Esophagus muscularis mucosa (tissue), 3 donors: ENCODE measurements around the gene AFF3.

Experiments
- POLR2AphosphoS5 ChIP-seq, 2 donors: sonication (generic); formaldehyde crosslinking; IDR thresholded peaks; one replicate each; pipeline ENCODE4 v1.6.1; 2017; ENCODE audit warnings: antibody characterized with exemption in 2 of 2
- TF ChIP-seq, protein P1 (sequence below), 3 experiments: fragments of 200-600 bp in 2 of 3; fragments of 450-650 bp in 1 of 3; sonication (generic) in 2 of 3; IDR thresholded peaks; one replicate each; pipeline ENCODE4 v1.5.1; 2017 to 2019; ENCODE audit warnings: antibody characterized with exemption in 3 of 3, mild to moderate bottlenecking in 2 of 3, moderate library complexity in 1 of 3

DNA sequence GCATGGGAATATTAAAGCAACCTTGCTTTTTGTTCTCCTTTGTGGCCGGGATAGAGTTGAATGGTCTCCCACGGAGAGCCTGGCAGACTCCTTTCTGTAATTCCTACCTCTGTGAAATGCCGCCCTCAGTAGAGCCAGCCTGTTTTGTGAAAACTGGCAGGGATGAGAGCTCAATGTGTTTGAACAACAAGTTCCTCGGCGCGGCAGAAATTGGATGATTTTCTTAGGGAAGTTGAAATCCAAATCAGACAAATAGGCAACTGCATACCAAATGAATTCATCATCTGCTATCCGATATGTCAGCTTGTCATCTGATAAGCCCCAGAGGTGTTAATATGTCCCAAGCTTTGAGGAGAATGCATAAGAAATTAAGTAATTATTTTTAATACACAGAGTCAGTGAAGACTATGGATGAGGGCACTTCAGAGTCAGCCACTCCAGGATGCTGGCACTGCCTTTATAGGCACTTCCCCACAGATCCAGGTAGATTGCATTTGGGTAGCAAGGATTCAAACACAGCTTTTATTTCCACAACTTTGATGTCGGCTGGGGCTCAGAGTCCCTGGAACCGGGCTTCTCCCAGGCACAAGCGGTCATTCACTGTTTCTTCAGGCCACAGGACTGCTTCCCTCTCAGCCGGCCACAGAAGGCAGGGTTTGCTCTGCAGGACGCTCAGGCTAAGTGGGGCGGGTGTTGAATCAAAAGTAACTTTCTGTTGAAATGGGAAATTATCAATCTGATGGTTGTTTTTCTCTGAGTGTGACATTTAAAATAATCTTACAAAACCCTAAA is 569.8 kb downstream of the AFF3 start:
- TF ChIP-seq, protein P1, sequence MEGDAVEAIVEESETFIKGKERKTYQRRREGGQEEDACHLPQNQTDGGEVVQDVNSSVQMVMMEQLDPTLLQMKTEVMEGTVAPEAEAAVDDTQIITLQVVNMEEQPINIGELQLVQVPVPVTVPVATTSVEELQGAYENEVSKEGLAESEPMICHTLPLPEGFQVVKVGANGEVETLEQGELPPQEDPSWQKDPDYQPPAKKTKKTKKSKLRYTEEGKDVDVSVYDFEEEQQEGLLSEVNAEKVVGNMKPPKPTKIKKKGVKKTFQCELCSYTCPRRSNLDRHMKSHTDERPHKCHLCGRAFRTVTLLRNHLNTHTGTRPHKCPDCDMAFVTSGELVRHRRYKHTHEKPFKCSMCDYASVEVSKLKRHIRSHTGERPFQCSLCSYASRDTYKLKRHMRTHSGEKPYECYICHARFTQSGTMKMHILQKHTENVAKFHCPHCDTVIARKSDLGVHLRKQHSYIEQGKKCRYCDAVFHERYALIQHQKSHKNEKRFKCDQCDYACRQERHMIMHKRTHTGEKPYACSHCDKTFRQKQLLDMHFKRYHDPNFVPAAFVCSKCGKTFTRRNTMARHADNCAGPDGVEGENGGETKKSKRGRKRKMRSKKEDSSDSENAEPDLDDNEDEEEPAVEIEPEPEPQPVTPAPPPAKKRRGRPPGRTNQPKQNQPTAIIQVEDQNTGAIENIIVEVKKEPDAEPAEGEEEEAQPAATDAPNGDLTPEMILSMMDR (IDR thresholded peaks at IDR 0.05), result no peak
- no peak for TF ChIP-seq POLR2AphosphoS5 (IDR thresholded peaks at IDR 0.05)
